ENCODE measurements around the gene CFAP45.

GRCh38 chr1:159946242-159947187, 46.5 kb upstream of the CFAP45 start:
- no peak for TF ChIP-seq ZNF274 (IDR thresholded peaks at IDR 0.05; ENCODE audit: low read depth, low read length)
- TF ChIP-seq YY1 (IDR thresholded peaks at IDR 0.05; ENCODE audit: insufficient read depth, insufficient read length) = no peak
